Stimulated activated CD4-positive, alpha-beta T cell treated with anti-CD3 and anti-CD28 coated beads, Interleukin-15, amount 100 ng/mL, for 1 hour (primary cell): Measurements from ENCODE around the gene FAHD2A.
"Not testable (repeated sequence)": the region's sequence is repeated elsewhere in the genome, so short reads cannot be mapped to it uniquely, and the experiment has no call there.

Experiments used
- DNase-seq, 2 donors: peaks; one replicate each; pipeline ENCODE4 v3.0.0-alpha.2; 2020; ENCODE audit warnings: low read depth in 1 of 2, low spot score in 1 of 2

The FAHD2A gene

DNA sequence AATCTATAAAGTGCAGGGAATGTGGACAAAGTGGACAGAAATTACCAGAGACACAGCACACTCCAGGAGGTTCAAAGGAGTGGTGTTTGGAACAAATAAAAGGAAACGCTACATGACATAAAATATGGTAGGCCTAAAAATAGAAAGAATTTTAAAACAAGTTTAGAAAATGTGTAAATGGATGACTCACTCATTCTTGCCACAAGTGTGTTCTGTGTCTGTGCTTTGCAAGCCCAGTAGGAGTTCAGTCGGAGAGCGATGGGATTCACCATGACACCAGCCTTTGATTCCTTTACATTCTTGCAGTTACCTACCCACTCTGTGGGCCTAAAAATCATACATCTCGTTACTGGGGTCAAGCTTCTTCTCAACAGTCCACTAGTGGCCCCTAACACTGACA is 30.9 kb downstream of the FAHD2A start:
- DNase-seq, result not testable (repeated sequence)

DNA sequence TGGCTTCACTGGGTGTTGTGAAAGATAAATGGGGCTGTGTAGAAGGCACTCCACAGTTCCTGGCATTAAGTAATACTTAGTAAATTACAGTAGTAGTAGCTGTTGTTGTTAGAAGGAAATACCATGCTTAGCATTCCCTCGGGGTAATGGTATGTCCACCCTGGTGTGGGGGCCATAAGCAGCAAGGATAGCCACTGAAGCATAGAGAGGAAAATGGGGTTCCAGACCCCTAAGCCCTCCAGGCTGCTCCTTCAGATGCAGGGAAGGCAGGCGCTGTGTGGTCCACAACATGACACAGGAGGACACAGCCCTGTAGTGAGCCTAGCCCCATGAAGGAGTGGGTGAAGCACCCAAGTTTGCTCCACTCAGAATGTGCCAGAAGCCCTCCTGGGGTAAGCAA is 31.5 kb downstream of the FAHD2A start:
- not testable (repeated sequence) for DNase-seq

DNA sequence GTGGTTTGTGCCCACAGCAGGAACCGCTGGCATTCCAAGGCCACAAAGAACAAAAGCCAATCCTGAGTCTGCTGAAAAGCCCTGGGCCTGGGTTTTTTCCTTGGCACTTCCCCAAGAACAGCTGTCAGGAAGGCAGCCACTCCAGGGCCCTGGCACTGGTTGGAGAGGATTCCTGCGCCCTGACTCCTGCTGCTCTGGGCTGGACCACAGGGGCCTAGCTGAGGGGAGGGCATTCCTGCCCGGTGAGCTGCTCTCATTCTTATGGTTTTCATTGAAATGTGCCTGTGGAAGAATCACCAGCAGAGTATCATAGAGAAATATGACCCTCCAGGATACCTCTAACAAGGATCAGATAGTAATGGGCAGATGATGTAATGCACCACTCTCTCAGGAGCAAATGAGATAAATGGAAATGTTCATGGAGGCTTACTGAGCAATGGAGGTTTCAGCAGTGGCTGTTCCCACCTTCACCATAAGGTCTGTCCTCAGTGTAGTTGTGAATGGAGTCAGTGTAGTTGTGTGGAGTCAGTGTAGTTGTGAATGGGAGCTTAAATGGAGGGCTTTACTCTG is 32.1 kb downstream of the FAHD2A start:
- not testable (repeated sequence) for DNase-seq

DNA sequence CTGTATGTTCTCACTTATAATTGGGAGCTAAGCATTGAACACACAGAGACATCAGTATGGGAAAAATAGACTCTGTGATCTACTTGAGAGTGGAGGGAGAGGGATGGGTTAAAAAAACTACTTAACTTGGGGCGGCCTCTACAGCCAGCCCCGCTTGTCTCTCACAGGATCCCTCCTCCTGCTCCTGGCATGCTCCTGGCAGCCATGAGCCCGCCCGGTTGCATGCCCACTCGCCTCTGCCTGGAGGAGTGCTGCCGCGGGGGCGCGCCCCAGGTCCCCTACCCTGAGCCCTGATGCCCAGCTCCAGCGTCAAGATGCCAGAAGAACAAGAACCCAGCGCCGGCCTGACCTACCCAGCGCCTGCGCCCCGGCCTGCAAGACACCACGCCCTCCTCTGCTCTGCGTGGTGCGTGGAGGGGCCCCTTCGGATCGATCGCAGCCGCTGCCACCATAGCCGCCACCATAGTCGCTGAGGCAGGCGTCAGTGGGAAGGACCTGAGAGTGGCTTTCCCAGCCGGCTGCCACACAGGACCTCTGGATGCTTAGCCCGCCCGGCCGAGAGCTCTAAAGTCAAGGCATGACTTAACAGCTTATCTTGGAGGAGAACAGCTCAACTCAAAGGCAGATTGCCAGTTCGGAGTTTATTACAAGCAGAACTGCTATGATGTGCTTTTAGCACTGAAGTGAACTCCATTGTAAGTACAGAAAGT is 32.8 kb downstream of the FAHD2A start:
- DNase-seq, result not testable (repeated sequence)

DNA sequence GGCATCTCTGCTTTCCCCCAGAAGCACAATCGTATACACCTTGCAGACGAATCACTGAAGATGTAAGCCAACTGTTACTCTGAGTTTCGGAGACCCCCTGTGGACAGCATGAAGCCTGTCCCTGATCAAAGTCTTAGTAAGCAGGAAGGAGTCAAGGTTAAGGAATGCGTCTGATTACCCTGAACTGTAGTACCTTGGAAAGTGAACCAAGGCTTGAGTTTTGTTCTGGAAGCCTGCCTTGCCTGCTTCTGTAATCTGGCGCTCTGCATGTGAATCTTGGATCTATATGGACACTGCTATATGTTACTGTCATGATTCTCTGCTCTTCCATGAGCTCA is 33.3 kb downstream of the FAHD2A start:
- DNase-seq, result not testable (repeated sequence)

DNA sequence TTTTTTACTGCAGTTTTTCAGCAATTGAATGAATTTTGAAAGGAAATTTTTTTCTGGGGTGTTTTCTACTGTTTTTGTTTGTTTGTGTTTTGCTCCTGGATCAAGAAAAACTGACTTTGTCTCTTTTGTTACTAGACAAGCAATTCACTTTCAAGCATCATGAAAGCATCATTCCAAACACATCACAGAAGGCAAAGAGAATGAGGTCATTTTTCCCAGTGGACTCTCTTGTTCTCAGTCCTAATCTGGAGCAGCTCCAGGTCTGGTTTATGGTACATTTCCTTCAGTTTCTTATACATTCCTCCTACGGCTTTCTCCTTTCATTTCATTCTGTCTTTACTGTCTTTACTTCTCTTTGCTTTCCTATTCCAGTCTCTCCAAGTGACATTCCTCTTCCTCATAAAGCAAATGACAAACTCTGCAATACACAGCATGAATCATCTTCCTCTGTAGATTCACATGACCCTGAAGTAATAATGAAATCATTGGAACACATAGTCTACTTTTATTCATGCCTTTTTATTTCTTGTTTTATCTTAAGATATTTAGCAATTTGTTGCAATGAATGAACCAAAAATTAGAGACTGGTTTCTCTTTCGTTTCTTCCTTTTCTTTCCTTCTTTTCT is 40.1 kb downstream of the FAHD2A start:
- DNase-seq, result not testable (repeated sequence)

DNA sequence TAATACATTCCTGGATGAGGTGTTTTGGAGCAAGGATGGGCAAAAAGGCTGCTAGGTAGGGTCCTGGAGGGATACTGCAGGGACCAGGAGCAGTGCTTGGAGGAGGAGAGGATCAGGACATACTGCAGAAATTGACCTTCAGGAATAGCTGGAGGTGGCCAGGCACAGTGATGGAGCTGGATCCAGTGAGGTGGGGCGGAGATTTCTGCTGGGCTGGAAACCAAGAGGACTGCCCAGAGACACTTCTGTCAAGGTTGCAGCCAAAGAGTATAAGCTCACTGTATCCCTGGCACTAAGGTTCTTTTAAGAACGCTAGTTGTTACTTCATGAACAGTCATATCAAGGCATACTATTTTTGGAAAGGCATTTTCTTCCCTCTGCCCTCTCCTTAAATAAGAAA is 42.8 kb downstream of the FAHD2A start:
- DNase-seq, result not testable (repeated sequence)

DNA sequence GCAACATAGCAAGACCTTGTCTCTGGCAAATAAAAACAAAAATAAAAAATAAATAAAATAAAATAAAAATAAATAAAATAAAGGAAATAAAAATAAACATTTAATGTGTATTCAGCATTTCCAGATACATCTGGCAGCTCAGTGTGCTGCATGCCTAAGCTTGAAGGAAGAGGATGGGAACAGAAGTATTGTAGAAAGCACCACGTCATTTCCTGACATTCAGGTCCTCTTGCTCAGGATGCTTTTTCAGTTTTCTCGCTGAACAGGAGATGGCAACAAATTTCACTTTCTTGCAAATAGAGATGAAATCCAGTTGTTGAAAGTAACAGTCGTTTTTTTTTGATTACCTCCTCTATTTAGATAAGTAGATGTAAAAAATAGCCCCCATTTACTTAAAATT is 60.8 kb downstream of the FAHD2A start:
- not testable (repeated sequence) for DNase-seq
